ENCODE measurements around the gene PRTFDC1.

- no peak for TF ChIP-seq EZH2 (IDR thresholded peaks at IDR 0.05; ENCODE audit: low read length, missing control alignments)
- TF ChIP-seq, protein P1, sequence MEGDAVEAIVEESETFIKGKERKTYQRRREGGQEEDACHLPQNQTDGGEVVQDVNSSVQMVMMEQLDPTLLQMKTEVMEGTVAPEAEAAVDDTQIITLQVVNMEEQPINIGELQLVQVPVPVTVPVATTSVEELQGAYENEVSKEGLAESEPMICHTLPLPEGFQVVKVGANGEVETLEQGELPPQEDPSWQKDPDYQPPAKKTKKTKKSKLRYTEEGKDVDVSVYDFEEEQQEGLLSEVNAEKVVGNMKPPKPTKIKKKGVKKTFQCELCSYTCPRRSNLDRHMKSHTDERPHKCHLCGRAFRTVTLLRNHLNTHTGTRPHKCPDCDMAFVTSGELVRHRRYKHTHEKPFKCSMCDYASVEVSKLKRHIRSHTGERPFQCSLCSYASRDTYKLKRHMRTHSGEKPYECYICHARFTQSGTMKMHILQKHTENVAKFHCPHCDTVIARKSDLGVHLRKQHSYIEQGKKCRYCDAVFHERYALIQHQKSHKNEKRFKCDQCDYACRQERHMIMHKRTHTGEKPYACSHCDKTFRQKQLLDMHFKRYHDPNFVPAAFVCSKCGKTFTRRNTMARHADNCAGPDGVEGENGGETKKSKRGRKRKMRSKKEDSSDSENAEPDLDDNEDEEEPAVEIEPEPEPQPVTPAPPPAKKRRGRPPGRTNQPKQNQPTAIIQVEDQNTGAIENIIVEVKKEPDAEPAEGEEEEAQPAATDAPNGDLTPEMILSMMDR (conservative IDR thresholded peaks at IDR 0.05 in 1 of 2, IDR thresholded peaks at IDR 0.05 in 1 of 2; ENCODE audit: low read depth in 1 of 2, low read length in 2 of 2): no peak
Measured at GRCh38 chr10:24853661-24854060, 98.7 kb downstream of the PRTFDC1 start.
